GF-D8 (cell line): Measurements from ENCODE around the gene LAMTOR2.
"Not testable (repeated sequence)": the region's sequence is repeated elsewhere in the genome, so short reads cannot be mapped to it uniquely, and the experiment has no call there.

ENCODE experiments used
- DNase-seq: peaks from one replicate; lab custom pipeline; 2025; lab: John Stamatoyannopoulos, UW

Gene LAMTOR2

DNA sequence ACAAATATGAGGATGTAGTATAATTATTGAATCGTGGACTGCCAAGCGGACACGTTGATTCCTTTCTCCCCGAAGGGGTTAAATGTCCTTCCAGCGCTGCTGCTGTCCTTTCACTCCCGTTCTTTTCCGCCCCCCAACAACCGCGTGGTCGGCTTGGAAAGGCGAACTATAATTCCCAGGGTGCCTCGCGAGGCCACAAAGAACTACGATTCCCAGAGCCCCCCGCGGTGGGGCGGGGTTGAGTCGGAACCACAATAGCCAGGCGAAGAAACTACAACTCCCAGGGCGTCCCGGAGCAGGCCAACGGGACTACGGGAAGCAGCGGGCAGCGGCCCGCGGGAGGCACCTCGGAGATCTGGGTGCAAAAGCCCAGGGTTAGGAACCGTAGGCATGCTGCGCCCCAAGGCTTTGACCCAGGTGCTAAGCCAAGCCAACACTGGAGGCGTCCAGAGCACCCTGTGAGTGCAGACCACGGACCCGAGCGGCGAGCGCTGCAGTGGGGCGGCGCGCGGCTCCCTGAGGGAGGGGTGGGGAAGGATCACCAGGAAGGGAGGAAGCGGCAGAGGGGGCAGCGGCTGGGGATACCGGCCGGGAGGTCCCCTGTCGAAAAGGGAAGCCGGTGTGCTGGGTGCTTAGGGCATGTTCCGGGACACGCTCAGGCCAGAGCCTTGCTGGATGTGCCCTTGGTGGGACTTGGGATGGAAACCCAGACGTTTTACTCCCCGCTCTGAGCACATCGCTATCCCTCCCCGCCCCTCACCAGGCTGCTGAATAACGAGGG, at the start of gene LAMTOR2:
TSS of gene LAMTOR2 (plus strand) at position 283 of the 781 bp plus-strand sequence. CDS start at position 391, 108 bp downstream.
- peak; percentile 95 for DNase-seq

DNA sequence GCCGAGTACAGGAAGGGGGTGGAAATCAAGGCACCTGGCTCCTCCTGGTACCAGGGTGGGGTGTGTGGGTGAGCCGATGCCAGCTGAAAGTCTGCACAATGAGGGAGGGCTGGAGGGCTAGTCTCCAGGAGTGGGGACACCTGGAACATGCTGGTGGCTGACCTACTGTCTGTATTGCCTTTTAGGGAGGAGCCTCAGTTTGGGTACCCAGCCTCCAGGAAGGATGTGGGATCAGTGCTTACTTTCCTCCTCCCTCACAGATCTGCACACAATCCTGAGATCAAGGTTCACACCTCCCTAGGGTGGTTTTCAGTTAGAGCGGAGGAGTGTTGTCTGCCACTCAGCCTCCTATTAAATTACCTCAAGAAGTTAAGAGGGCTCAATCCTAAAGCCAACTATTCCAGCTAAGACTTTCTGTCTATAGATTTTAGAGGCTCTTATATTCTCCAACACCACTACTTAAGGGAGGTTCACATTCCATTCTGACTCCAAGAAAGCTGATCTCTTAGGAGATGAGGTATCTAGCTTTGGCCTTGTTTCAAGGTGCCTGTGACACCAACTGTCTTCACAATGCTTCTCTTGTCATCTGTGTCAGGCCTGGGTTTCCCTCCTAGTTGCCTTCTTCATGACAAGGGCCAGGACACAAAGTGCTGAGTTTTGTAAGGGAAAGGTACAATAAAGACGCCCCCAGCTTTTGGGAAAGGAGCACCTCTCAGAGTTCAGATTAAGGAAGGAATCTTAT, 49.6 kb upstream of the LAMTOR2 start:
- DNase-seq = no peak

DNA sequence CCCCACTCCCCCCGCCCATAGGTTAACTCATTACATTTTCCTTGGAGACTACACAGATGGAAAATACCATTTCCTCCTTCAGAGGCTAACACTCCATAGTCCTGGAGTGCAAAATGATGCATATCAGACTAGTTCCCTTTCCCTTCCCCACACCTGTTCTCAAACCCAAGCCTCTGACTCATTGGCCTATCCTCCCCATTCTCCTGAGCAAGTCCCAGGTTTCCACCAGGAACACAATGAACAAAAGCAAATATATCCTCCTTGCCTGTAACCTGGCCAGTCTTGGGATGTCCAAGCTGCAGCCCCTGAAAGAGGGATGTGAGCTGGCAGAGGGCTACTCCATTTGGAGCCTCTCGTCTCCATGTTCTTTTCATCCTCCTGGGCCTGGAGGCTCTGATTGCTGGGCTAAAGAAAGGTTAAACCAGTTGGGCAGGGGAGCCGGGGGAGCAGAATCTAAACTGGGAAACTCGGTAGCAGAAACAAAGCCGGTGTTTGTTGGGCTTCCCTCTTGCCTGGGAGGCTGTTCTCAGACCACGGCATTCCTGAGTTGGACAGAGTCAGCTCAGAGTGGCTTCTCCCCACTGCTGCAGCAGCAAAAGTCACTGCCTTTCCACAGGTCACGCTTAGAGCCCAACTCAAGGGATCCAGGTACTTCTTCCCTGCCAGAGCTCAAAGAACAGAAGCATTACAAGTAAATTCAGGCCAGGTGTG, 47.8 kb upstream of the LAMTOR2 start:
- no peak for DNase-seq

DNA sequence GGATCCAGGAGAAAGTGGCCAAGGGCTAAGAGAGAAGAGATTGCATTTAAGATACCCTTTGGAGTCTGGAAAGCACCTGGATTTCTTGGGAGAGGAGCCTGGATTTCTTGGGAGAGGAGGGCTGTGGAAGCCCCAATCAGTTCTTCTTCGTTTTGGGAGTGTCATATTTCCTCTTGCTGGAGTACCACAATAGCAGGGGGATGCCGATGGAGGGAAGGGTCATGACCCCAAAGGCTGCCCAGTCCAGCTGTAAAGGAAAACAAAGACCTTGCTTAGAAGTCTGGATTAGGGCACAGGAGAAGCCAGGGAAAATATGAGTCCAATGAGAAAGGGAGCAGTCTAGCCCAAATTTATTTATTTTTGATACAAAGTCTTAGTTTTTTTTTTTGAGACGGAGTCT, 45.2 kb upstream of the LAMTOR2 start:
- no peak for DNase-seq

DNA sequence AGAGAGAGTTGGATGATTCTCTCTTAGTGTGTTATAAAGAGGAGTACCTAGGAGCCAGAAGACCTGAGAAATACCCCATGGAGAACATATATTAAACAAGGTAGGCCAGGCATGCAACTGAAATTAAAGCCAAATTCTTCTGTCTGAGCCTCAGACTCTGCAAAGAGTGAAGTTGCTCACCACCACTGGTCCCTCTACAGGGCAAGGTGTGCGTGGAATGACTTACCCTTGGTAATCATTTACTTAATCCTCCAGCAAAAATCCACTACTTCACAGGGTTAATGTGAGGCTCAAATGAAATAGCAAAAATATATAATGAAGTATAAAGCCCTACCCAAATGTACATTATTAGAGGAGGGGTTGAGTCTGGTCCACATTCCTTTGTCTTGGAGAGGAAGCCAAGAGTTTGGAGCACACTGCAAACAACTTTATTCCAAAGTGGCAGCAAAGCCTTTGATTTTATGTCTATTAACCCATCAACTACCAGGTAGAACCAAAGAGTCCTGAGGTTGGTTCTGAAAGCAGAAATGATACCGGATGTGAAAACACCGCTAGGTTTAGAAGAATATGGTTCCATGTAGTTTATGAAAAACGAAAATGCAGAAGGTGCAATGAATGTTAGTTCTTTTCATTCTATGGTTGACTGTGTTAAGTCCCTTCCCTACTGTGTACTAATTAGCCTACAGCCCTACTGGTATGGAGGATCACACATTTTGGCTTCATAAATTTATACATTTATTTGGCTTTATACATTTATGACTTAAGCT, 42.3 kb upstream of the LAMTOR2 start:
- no peak for DNase-seq

DNA sequence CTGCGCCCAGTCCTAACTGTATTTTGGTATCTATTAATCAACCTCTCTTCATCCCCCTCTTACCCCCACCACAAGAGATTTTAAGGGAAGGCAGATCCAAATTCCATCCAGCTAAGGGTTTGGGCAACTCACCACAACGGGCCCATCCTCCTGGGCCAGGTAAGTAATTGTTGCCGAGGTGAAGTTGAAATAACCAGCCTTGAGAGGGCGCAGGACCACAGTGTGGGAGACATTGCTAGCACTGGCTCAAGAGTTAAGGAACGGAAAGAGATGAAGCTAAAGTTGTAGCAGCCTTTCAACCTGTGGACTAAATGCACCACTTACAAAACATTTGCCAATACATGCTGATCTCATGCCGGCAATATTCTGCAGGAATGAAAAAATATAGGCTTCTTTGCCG, 39.8 kb upstream of the LAMTOR2 start:
- DNase-seq = no peak

DNA sequence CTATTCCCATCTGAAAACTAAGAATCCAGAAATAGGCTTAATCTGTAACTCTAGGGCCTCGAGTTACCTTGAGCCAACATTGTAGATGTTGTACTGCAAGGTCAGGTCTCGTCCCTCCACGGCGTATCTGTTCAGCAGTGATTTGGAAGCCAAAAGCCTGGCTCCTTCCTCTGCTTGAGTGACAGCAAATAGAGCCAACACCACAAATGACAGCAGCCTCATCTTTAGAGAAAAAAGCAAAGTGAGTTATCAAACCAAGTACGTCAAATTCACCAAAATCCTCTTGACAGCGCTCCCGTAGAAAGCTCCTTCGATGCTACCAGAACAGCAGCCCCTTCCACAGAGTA, 34.7 kb upstream of the LAMTOR2 start:
- DNase-seq = no peak

DNA sequence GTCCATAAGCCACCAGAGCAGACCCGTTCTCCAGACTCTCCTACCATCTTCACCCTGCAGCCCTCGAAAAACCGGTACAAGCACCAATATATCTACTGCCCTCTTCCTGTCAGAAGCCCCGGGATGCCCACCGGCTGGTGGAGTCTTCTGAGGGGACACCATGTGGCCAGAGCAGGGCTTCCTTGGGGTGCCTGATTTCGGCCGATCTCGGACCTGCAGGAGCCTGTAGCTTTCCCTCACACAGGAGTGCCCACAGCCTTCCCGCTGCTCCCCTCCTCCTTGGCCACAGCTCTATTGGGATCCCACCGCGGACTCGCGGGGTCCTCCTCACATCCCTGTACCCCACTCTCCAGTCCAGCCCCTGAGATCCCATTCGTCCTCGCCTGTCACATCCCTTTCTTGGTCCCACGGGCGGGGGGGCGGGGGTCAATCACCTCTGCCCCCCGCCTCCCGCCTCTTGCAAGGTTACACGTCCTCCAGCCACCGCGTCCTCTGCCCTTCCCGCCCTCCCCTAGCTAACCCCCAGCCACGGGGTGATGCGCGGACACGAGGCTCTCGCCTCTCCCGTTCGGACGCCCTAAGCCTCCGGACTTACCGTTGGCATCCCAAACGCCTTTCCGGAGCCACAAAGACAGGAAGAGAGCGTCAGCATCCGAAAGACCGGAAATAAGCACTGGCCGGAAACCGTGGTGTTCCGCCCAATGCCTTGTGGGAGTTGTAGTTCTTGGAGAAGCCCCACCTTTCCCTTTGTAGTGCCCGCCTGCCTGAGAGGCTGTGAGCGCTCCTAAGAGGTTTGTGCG, 34.1 kb upstream of the LAMTOR2 start, which contains the start of gene SSR2:
TSS of gene SSR2 (minus strand) at position 659 of the 800 bp plus-strand sequence. CDS start 784 bp downstream, outside the sequence.
- peak; percentile 75 for DNase-seq

DNA sequence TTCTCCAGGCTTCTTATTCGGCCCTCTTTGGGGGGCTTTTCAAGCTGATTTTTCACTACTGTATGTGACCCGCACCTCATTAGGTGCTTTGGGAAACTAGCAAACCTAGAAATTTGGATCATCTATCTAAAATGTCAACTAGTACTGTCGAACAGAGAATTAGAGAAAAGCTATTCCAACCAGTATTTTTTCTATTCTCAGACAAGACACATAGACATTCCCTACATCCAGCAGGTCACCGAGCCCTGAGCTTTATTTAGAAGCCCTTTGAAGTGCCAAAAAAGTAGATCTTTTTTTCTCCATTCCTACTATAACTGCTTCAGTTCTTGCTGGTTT, 33.5 kb upstream of the LAMTOR2 start:
- DNase-seq = no peak

DNA sequence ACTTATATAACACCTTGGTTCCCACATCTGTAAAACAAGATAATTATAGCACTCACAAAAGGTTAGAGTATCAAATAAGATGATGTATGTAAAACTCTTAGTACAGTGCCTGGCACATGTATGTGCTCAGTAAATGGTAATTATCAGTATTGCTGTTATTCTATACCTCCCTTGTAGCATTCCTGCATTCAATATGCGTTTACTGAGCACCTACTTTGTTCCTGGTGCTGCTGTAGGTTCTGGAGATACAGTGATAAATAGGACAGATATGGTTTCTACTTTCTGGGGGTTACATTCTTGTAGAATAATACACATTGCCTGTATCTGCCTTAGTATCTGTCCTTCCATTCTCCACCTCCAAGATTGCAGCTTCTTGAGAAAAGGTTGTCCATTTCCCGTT, 32.6 kb upstream of the LAMTOR2 start:
- no peak for DNase-seq

DNA sequence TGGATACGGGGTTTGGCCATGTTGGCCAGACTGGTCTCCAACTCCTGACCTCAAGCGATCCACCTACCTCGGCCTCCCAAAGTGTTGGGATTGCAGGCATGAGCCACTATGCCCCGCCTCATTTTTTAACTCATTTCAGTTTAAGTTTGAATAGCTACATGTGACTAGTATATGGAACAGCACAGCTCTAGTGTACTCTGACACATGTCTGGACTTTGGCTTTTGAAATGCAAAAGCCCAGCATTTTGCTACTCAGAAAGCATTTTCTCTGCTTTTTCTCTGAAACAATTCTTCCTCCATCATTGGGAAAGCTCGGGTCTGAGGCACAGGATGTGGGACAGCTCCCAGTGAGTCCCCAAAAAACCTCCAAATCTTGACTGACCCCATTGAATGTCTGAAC, 29.8 kb upstream of the LAMTOR2 start:
- DNase-seq = no peak

DNA sequence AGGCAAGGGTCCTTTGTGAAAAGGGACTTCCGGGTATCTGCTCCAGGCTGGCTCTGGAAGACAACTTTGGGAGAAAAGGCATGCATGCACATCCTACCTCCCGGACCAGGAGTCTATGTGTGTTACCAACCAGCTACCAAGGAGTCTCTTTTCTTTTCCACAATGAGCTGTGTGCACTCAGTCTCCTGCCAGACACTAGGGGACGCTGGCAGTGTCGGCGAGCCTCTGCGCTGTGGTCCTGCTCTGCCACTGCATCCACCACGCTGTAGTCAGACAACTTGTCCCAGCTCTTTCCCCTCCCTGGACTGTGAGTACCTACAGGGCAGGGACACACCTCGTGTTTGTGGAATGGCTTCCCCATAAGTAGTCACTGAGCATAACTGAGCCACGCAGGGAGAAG, 28.7 kb upstream of the LAMTOR2 start:
- DNase-seq = no peak

DNA sequence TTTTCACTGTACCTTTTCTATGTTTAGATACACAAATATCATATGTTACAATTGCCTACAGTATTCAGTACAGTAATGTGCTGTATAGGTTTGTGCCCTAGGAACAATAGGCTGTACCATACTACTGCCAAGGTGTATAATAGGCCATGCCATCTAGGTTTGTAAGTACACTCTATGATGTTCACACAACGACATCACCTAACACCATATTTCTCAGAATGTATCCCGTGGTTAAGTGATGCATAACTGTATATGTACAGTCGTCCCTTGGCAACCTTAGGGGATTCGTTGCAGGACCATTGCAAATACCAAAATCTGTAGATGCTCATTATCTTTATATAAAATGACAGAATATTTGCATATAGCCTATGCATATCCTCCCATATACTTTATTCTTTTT, 28.0 kb upstream of the LAMTOR2 start:
- no peak for DNase-seq

DNA sequence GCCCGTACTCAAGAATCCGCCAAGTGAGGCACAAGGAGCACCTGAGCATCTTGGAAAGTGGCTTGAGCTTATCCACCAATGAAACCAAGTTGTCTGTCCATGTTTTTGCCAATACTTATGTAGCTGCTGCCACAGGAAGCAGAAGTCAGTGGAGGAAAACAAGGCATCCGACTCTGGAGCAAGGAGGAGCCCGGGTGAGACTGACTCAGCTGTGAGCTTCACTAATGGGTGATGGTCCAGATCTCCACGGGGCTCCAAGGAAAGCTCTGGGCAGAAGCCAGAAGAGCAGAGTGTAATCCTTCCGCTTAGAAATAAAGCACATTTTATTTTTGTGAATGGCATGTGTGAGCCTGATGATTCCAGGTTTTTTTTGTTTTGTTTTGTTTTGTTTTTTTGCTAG, 21.6 kb upstream of the LAMTOR2 start:
- DNase-seq = no peak

DNA sequence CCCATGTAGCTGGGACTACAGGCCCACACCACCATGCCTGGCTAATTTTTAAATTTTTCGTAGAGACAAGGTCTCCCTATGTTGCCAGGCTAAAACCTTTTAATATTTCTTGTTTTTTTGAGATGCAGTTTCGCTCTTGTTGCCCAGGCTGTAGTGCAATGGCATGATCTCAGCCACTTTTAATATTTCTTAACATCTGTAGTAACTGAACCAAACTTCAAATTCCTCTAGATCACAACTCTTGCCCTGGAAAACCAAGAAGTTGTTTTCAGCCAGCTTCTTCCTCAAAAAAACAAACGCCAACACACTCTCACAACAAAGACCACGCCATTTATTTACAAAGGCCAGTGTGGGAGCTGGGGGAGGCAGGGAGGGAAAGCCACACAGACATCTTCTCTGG, 19.6 kb upstream of the LAMTOR2 start:
- DNase-seq = not testable (repeated sequence)

DNA sequence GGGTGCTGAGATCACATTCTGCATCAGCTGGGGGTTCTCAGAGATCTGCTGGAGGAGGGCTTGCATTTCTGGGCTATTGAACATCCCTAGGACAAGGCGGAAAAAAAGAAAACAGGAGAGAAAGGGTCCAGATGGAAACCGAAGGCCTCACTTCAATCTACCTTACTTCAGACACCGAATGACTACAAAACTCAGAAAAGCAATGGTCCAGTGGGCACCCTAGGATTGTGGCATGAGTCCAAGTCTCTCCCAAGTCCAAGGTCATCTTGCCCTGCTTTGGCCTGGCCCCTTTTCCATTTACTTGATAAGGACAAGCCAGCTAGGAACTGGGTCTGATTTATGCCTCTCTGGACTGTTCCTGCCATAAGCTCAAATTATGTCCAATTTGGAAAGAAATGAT, 11.8 kb upstream of the LAMTOR2 start:
- DNase-seq = no peak

DNA sequence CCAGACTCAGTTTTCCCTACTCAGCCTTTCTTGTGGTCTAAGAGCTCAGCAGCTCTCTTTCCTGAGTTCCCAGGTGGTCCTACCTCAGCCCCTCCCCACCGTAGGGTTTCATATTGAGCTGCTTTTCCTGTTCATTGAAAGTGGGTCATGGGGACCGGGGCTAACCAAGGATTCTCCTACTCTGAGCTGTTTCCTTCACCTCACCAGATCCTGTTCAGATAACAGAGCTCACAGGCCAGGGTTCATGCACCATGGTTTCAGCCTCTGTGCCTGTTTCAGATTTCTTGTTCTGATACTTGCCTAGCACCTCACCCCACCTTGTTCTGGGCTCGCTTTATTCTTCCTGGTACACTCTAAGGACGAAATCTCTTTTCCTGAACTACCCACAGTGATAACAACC, 9.5 kb upstream of the LAMTOR2 start:
- no peak for DNase-seq

DNA sequence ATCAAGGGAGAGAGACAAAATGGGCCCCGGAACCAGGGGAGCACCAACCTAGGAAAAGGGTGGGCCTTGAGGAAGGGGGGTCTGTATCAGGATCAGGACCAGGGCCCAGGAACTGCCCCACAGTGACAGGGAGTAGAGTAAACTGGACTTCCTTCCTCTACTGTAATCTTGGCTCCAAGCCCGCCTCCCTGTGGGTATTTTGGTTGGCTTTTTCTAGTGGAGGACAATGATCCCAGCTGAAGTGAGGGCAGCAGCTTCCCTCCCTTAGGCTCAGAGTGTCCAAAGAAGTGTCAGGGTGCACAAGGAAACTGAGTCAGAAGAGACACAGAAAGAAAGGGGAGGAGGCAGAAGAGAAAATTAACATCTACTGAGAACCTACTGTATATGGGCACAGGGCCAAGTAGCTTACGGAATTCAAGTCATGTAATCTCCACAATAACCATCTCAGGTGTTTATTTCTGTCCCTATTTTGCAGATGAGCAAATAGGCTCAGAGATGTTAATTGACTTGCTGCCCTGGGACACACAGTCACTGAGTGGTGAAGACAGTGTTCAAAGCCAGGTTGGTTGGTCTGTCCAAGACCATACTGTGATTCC, 5.8 kb upstream of the LAMTOR2 start:
- no peak for DNase-seq

DNA sequence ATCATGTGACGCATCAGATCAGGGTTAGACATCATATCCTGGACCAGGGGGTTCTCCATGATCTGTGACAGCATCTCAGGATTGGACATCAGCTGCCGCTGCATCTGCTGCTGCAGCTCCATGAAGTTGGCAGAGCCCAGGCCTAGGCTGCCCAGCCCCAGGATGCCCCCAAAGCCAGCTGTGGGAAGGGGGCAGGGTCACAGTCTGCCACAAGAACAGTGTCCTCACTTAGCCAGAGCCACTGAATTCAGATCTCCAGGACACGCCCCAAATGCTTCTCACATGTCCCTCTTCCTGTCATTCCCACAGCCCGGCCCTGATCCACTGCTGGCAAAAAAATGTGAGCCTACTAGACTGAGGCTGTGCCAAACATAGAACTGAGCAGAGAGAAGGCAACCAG, 4.2 kb upstream of the LAMTOR2 start:
- no peak for DNase-seq

DNA sequence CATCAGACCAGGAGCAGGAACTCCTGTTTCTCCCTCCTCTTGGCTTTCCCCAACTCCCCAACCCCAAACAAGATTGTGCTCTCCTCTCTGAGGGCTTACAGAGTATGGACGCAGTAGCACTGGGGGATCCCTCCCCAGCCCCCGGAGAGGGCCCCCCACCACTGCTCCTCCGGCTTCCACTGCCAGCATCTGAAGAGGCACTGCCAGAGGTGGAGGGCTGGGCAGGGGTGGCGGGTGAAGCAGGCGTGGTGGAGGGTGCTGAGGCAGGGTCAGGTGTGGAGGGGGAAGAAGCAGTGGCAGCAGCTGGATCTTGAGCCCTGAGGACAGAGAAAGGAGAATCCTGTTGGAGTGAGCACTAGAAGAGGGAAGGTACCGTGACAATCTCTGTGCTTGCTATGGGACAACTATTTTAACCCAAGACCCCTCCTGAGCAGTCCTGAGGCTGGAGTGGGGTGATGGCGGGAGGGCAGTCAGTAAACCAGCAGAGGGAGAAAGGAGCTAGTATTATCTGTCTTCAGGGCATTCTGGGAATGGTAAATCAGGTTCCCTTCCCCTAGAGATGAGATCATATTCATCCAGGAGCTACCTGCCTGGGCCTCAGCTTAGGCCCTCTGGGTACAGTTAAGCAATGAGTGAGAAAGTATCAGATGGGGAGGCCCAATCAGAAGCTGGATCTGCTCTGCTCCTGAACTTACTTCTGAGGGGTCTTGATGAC, 3.4 kb upstream of the LAMTOR2 start:
- DNase-seq = no peak
